ENCODE data around the gene CEP120.
"Not testable (repeated sequence)": the region's sequence is repeated elsewhere in the genome, so short reads cannot be mapped to it uniquely, and the experiment has no call there.

CEP120 gene

DNA sequence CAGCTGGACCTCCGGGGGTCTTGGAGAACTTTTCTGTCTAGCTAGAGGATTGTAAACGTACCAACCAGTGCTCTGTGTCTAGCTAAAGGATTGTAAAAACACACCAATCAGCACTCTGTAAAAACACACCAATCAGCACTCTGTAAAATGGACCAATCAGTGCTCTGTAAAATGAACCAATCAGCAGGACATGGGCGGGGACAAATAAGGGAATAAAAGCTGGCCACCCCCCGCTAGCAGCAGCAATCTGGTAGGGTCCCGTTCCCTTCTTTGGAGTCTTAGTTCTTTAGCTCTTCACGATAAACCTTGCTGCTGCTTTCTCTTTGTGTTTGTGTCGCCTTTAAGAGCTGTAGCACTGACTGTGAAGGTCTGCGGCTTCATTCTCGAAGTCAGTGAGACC lies 114.8 kb downstream of the CEP120 start:
- not testable (repeated sequence) for H3K27ac ChIP-seq (ENCODE audit: low read depth, low read length); H4K91ac ChIP-seq (ENCODE audit: low read depth, low read length); H2BK5ac ChIP-seq (ENCODE audit: low read depth, low read length, poor library complexity); H3K79me2 ChIP-seq (ENCODE audit: control insufficient read depth, insufficient read depth, low read length, poor library complexity); H3K14ac ChIP-seq (ENCODE audit: low read length); H3K9me3 ChIP-seq (ENCODE audit: insufficient read depth, low read depth, low read length); H3K79me1 ChIP-seq (ENCODE audit: low read length); H3K4me2 ChIP-seq (ENCODE audit: low read length); H3K4me1 ChIP-seq (ENCODE audit: control insufficient read depth in 1 of 2, insufficient read depth in 2 of 2, low read length in 2 of 2); H2BK12ac ChIP-seq (ENCODE audit: low read length); H2AK5ac ChIP-seq (ENCODE audit: low read length); DNase-seq; H4K12ac ChIP-seq (ENCODE audit: low read depth, low read length); H3K23ac ChIP-seq (ENCODE audit: low read length); H2BK120ac ChIP-seq (ENCODE audit: insufficient read depth, low read length, poor library complexity); H3K9ac ChIP-seq (ENCODE audit: low read length); H2AFZ ChIP-seq (ENCODE audit: insufficient read depth, low read length, poor library complexity); H3K4me3 ChIP-seq (ENCODE audit: low read depth, low read length); H3K36me3 ChIP-seq (ENCODE audit: control insufficient read depth in 1 of 2, insufficient read depth in 2 of 2, low read length in 2 of 2); H3K4ac ChIP-seq (ENCODE audit: low read depth, low read length); H3K18ac ChIP-seq (ENCODE audit: low read length); H3K27me3 ChIP-seq (ENCODE audit: insufficient read depth, low read length); H4K8ac ChIP-seq (ENCODE audit: low read depth, low read length)
- WGBS (ENCODE audit: extremely low coverage, insufficient coverage, insufficient read length): no CpG with 5 or more reads among the region's 9 CpGs

- Histone ChIP-seq H3K27ac (ENCODE audit: low read depth, low read length) (no peak overlapping the region), H3K18ac (ENCODE audit: low read length) (no peak overlapping the region), H3K23ac (ENCODE audit: low read length) (no peak overlapping the region), H3K4me1 (ENCODE audit: control insufficient read depth in 1 of 2, insufficient read depth in 2 of 2, low read length in 2 of 2) (no peaks in the 10 kb centered on the region), H2AFZ (ENCODE audit: insufficient read depth, low read length, poor library complexity) (no peak overlapping the region), H4K12ac (ENCODE audit: low read depth, low read length) (no peak overlapping the region), H3K9ac (ENCODE audit: low read length) (no peak overlapping the region), H3K79me2 (ENCODE audit: control insufficient read depth, insufficient read depth, low read length, poor library complexity) (no peaks in the 10 kb centered on the region), H3K4me2 (ENCODE audit: low read length) (no peak overlapping the region), H2BK5ac (ENCODE audit: low read depth, low read length, poor library complexity) (no peak overlapping the region), H3K36me3 (ENCODE audit: control insufficient read depth in 1 of 2, insufficient read depth in 2 of 2, low read length in 2 of 2) (no peaks in the 10 kb centered on the region), H3K4me3 (ENCODE audit: low read depth, low read length) (no peak overlapping the region), H2BK12ac (ENCODE audit: low read length) (no peak overlapping the region), H3K14ac (ENCODE audit: low read length) (no peak overlapping the region), H2AK5ac (ENCODE audit: low read length) (no peak overlapping the region), H2BK120ac (ENCODE audit: insufficient read depth, low read length, poor library complexity) (no peak overlapping the region), H3K9me3 (ENCODE audit: insufficient read depth, low read depth, low read length) (peaks cover 2% of the 10 kb centered on the region), H3K4ac (ENCODE audit: low read depth, low read length) (no peak overlapping the region), H3K27me3 (ENCODE audit: insufficient read depth, low read length) (no peaks in the 10 kb centered on the region), H3K79me1 (ENCODE audit: low read length) (no peaks in the 10 kb centered on the region), H4K91ac (ENCODE audit: low read depth, low read length) (no peak overlapping the region), H4K8ac (ENCODE audit: low read depth, low read length) (no peak overlapping the region)
- no CpG with 5 or more reads among the region's 4 CpGs for WGBS (ENCODE audit: extremely low coverage, insufficient coverage, insufficient read length)
- DNase-seq: no peak
These were observed 117.5 kb downstream of the CEP120 start for GRCh38 chr5:123305751-123306150.

DNA sequence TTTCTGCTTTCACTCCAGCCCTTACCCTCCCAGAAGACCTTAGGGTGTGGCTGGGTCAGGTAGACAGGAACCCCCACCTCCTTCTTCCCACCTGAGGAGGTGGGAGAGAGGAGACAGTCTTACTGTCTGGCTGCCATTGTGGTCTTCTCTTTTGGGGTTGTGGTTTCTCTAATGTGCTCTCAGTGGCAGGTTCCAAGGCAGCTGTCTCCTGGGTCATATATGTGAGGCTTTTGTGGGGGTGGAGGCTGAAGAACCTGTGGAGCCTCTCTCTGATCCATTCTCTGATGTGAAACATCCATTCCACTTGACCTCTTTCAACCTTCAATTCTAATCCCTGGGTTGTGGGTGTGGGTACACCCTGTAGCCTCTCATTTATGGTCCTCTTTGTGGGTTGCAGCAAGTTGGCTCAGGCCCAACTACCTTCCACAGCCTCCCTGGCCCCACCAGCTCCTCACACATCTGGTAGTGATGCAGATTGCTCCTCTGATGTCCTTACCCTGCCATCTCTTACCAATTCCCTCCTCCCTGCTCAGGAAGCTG lies 118.4 kb downstream of the CEP120 start:
- Histone ChIP-seq H2AK5ac (ENCODE audit: low read length) (no peak overlapping the region), H3K4me2 (ENCODE audit: low read length) (no peak overlapping the region), H3K36me3 (ENCODE audit: control insufficient read depth in 1 of 2, insufficient read depth in 2 of 2, low read length in 2 of 2) (no peaks in the 10 kb centered on the region), H4K91ac (ENCODE audit: low read depth, low read length) (no peak overlapping the region), H3K27me3 (ENCODE audit: insufficient read depth, low read length) (no peaks in the 10 kb centered on the region), H3K9me3 (ENCODE audit: insufficient read depth, low read depth, low read length) (peaks cover 2% of the 10 kb centered on the region), H3K4me3 (ENCODE audit: low read depth, low read length) (no peak overlapping the region), H3K79me1 (ENCODE audit: low read length) (no peaks in the 10 kb centered on the region), H4K12ac (ENCODE audit: low read depth, low read length) (no peak overlapping the region), H2AFZ (ENCODE audit: insufficient read depth, low read length, poor library complexity) (no peak overlapping the region), H3K27ac (ENCODE audit: low read depth, low read length) (no peak overlapping the region), H3K18ac (ENCODE audit: low read length) (no peak overlapping the region), H3K4me1 (ENCODE audit: control insufficient read depth in 1 of 2, insufficient read depth in 2 of 2, low read length in 2 of 2) (no peaks in the 10 kb centered on the region), H2BK5ac (ENCODE audit: low read depth, low read length, poor library complexity) (no peak overlapping the region), H3K23ac (ENCODE audit: low read length) (no peak overlapping the region), H3K9ac (ENCODE audit: low read length) (no peak overlapping the region), H3K4ac (ENCODE audit: low read depth, low read length) (no peak overlapping the region), H4K8ac (ENCODE audit: low read depth, low read length) (no peak overlapping the region), H2BK120ac (ENCODE audit: insufficient read depth, low read length, poor library complexity) (no peak overlapping the region), H3K14ac (ENCODE audit: low read length) (no peak overlapping the region), H2BK12ac (ENCODE audit: low read length) (no peak overlapping the region), H3K79me2 (ENCODE audit: control insufficient read depth, insufficient read depth, low read length, poor library complexity) (no peaks in the 10 kb centered on the region)
- no peak for DNase-seq

DNA sequence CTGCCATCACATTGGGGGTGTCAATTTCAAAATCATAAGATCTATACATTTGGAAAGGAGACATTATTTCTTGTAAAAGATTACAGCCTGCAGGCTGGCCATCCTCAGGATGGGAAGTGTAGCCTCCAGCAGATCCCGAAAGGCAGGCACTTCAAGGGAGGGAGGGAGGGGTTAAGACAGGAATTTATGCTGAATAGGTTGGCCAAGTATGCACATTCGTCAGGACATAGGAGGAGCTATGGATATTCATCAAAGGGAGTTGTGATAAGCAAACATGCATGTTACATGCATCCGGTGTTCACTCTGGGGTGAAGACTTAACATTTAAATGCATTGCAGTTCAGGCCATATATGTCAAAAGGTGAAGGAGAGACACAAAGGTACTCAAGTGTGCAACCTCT lies 119.4 kb downstream of the CEP120 start:
- Histone ChIP-seq H2BK120ac (ENCODE audit: insufficient read depth, low read length, poor library complexity) (no peak overlapping the region), H3K27me3 (ENCODE audit: insufficient read depth, low read length) (no peaks in the 10 kb centered on the region), H2AFZ (ENCODE audit: insufficient read depth, low read length, poor library complexity) (no peak overlapping the region), H3K4me3 (ENCODE audit: low read depth, low read length) (no peak overlapping the region), H3K9ac (ENCODE audit: low read length) (no peak overlapping the region), H3K79me1 (ENCODE audit: low read length) (no peaks in the 10 kb centered on the region), H3K14ac (ENCODE audit: low read length) (no peak overlapping the region), H3K36me3 (ENCODE audit: control insufficient read depth in 1 of 2, insufficient read depth in 2 of 2, low read length in 2 of 2) (no peaks in the 10 kb centered on the region), H3K9me3 (ENCODE audit: insufficient read depth, low read depth, low read length) (peaks cover 2% of the 10 kb centered on the region), H3K4ac (ENCODE audit: low read depth, low read length) (no peak overlapping the region), H4K8ac (ENCODE audit: low read depth, low read length) (no peak overlapping the region), H4K91ac (ENCODE audit: low read depth, low read length) (no peak overlapping the region), H4K12ac (ENCODE audit: low read depth, low read length) (no peak overlapping the region), H2BK12ac (ENCODE audit: low read length) (no peak overlapping the region), H2AK5ac (ENCODE audit: low read length) (no peak overlapping the region), H2BK5ac (ENCODE audit: low read depth, low read length, poor library complexity) (no peak overlapping the region), H3K4me1 (ENCODE audit: control insufficient read depth in 1 of 2, insufficient read depth in 2 of 2, low read length in 2 of 2) (no peaks in the 10 kb centered on the region), H3K23ac (ENCODE audit: low read length) (no peak overlapping the region), H3K18ac (ENCODE audit: low read length) (no peak overlapping the region), H3K79me2 (ENCODE audit: control insufficient read depth, insufficient read depth, low read length, poor library complexity) (no peaks in the 10 kb centered on the region), H3K27ac (ENCODE audit: low read depth, low read length) (no peak overlapping the region), H3K4me2 (ENCODE audit: low read length) (no peak overlapping the region)
- no peak for DNase-seq
- WGBS (ENCODE audit: extremely low coverage, insufficient coverage, insufficient read length): no CpG with 5 or more reads among the region's 3 CpGs
